Epithelial cell of proximal tubule (primary cell): ENCODE measurements around the gene HSPA12B. TPM values are rescaled to one million over a fixed set of nuclear protein-coding genes. Genes with fewer than 3 reads are reported as not detected.

Experiments
- DNase-seq: peaks from one replicate; pipeline ENCODE4 v3.0.0-alpha.2; 2011; ENCODE audit warnings: low read depth
- H3K4me3 ChIP-seq: 2 replicates; pipeline ENCODE4 v1.5.1; 2011; ENCODE audit warnings: low read depth, mild to moderate bottlenecking, low read length
- CTCF ChIP-seq: conservative IDR thresholded peaks from 2 replicates; pipeline ENCODE4 v1.5.1; 2012; ENCODE audit warnings: low read depth, mild to moderate bottlenecking, low read length
- total RNA-seq: library from RNA; depleted of rRNA; stranded (reverse); fragments of >200 nt; gene quantifications from 2 replicates; pipeline ENCODE4 v1.2.3, GENCODE V29; 2015

Gene HSPA12B
- total RNA-seq, 1 donor from 2014 or later = not detected

DNA sequence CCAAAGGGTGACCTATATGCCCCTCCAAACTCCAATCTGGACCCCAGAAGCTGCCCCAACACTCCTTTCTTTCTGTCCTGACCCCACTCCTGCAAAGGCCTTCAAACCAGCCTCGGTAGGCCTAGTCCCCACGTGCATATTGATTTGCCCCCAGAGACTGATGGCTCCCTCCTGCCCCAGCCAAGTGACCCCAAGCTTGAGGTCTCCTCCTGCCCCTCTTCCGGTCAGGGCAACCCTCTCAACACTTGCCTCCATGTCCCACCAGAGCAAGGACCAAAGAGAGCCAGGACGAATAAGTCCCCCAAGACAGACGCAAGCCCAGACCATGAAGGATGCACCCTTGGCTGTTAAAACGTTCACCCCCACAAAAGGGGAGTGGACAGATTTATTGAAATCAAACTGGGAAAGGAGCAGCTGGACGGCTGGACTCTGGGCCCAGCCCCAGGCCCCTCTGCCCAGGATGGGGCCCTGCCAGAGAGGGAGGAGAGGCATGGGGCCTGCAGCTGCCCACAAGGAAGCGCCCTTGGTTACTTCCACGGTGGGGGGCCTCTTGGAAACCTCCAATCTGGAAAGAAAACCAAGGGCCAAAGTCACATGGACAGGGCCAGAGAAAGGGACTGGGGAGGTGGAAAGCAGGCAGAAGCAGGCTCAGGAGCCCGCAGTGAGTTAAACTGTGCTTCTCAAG is 51.2 kb downstream of the HSPA12B start:
- no peak for TF ChIP-seq CTCF
- H3K4me3 ChIP-seq = no peak overlapping the region
- no peak for DNase-seq

GRCh38 chr20:3784216-3784853 is 51.9 kb downstream of the HSPA12B start:
- no peak for DNase-seq
- no peak for TF ChIP-seq CTCF
- no peak overlapping the region for H3K4me3 ChIP-seq

- no peak for DNase-seq
- H3K4me3 ChIP-seq = peak overlapping the region; percentile 3
- TF ChIP-seq CTCF = no peak
Measured at GRCh38 chr20:3784863-3785239, 52.4 kb downstream of the HSPA12B start.

- TF ChIP-seq CTCF = no peak
- H3K4me3 ChIP-seq = peak overlapping the region; percentile 67
- no peak for DNase-seq
Measured at GRCh38 chr20:3785240-3786125, 53.0 kb downstream of the HSPA12B start.

DNA sequence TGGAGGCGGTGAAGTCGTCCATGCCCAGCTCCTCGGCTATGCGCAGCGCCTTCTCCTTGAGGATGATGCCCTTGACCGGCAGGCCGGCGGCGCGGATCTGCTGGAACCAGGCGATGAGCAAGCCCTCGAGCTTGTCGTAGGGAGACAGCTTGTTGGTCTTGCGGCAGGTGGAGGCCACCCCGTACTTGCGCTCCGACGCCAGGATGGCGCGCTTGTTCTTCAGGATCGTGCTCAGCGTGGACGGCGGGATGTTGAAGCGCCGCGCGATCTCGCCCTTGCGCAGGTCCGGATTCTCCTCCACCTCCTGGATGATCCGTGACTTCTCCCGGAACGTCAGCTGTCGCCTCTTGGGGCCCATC is 53.6 kb downstream of the HSPA12B start:
- H3K4me3 ChIP-seq = peak overlapping the region; percentile 67
- DNase-seq = no peak
- no peak for TF ChIP-seq CTCF

DNA sequence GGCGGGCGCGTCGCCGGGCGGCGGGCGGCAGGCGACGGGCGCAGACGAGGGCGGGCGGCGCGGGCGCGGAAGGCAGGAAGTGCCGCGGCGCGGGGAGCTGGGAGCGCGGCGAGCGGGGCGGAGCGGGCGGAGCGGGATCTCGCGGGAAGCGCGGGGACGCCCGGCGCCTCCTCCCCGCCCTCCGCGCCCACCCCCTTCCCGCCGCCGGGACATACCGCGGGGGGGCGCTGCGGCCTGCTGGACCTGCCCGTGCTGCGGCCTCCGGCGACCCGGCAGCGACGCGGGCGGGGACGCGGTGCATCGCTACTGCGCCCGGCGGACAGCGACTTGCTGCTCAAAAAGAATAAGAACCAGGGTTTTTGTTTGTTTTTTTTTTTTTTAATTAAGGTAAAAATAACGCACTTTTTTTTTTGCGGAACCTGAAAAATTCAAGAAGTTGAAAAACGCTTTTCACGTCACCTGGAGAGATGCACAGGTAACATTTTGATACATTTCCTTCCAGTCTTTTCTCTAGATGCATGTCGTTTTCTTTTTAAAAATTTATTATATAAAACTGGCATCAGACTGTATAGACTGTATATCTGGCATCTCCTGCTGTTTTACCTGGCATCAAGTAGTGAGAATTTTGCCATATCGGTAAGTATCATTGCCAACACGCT is 54.3 kb downstream of the HSPA12B start, which contains the start of gene CENPB:
Gene CENPB (minus strand): TSS at position 76 of the 659 bp plus-strand sequence. CDS start 257 bp downstream, outside the sequence.
- peak within 1 kb of the TSS; percentile 67 for H3K4me3 ChIP-seq
- no peak for DNase-seq
- peak; percentile 60 for TF ChIP-seq CTCF
